ENCODE results near the gene ZNF83. TPM values are rescaled to one million over a fixed set of nuclear protein-coding genes. Genes with fewer than 3 reads are reported as not detected.

ZNF83 gene
- total RNA-seq, 1 donor from 2014 or later, result 37.8 TPM

- Mint-ChIP-seq H3K27me3 (ENCODE audit: low read depth) (no peaks in the 10 kb centered on the region), H3K4me1 (ENCODE audit: low read depth) (peaks cover 20% of the 10 kb centered on the region), H3K4me3 (ENCODE audit: unreplicated experiment) (no peak overlapping the region), H3K36me3 (ENCODE audit: low read depth) (peaks cover 13% of the 10 kb centered on the region), H3K27ac (ENCODE audit: unreplicated experiment) (no peak overlapping the region), H3K9me3 (ENCODE audit: low read depth) (no peaks in the 10 kb centered on the region)
- no peak for TF ChIP-seq CTCF (IDR thresholded peaks at IDR 0.05)
- DNase-seq (ENCODE audit: low spot score), result no peak
Observed at GRCh38 chr19:52665529-52665928, 27.4 kb upstream of the ZNF83 start.

GRCh38 chr19:52665027-52665426 is 26.9 kb upstream of the ZNF83 start:
- H3K27ac Mint-ChIP-seq (ENCODE audit: unreplicated experiment), result no peak overlapping the region
- peaks cover 25% of the 10 kb centered on the region for H3K4me1 Mint-ChIP-seq (ENCODE audit: low read depth)
- no peaks in the 10 kb centered on the region for H3K27me3 Mint-ChIP-seq (ENCODE audit: low read depth)
- TF ChIP-seq CTCF (IDR thresholded peaks at IDR 0.05), result no peak
- H3K4me3 Mint-ChIP-seq (ENCODE audit: unreplicated experiment), result no peak overlapping the region
- no peaks in the 10 kb centered on the region for H3K9me3 Mint-ChIP-seq (ENCODE audit: low read depth)
- no peak for DNase-seq (ENCODE audit: low spot score)
- peaks cover 16% of the 10 kb centered on the region for H3K36me3 Mint-ChIP-seq (ENCODE audit: low read depth)

GRCh38 chr19:52664461-52664860 is 26.3 kb upstream of the ZNF83 start:
- no peaks in the 10 kb centered on the region for H3K9me3 Mint-ChIP-seq (ENCODE audit: low read depth)
- no peak overlapping the region for H3K4me3 Mint-ChIP-seq (ENCODE audit: unreplicated experiment)
- no peaks in the 10 kb centered on the region for H3K27me3 Mint-ChIP-seq (ENCODE audit: low read depth)
- H3K4me1 Mint-ChIP-seq (ENCODE audit: low read depth), result peaks cover 25% of the 10 kb centered on the region
- DNase-seq (ENCODE audit: low spot score), result no peak
- no peak for TF ChIP-seq CTCF (IDR thresholded peaks at IDR 0.05)
- H3K36me3 Mint-ChIP-seq (ENCODE audit: low read depth), result peaks cover 15% of the 10 kb centered on the region
- H3K27ac Mint-ChIP-seq (ENCODE audit: unreplicated experiment), result peak overlapping the region; percentile 41

- no peak for TF ChIP-seq CTCF (IDR thresholded peaks at IDR 0.05)
- no peaks in the 10 kb centered on the region for H3K27me3 Mint-ChIP-seq (ENCODE audit: low read depth)
- no peak for DNase-seq (ENCODE audit: low spot score)
- H3K4me3 Mint-ChIP-seq (ENCODE audit: unreplicated experiment), result no peak overlapping the region
- no peaks in the 10 kb centered on the region for H3K9me3 Mint-ChIP-seq (ENCODE audit: low read depth)
- H3K4me1 Mint-ChIP-seq (ENCODE audit: low read depth), result peaks cover 25% of the 10 kb centered on the region
- H3K36me3 Mint-ChIP-seq (ENCODE audit: low read depth), result peaks cover 23% of the 10 kb centered on the region
- H3K27ac Mint-ChIP-seq (ENCODE audit: unreplicated experiment), result no peak overlapping the region
Observed at GRCh38 chr19:52662631-52663030, 24.5 kb upstream of the ZNF83 start.

GRCh38 chr19:52660981-52661380 is 22.8 kb upstream of the ZNF83 start:
- no peak for DNase-seq (ENCODE audit: low spot score)
- Mint-ChIP-seq H3K4me1 (ENCODE audit: low read depth) (peaks cover 25% of the 10 kb centered on the region), H3K9me3 (ENCODE audit: low read depth) (no peaks in the 10 kb centered on the region), H3K4me3 (ENCODE audit: unreplicated experiment) (no peak overlapping the region), H3K27ac (ENCODE audit: unreplicated experiment) (no peak overlapping the region), H3K27me3 (ENCODE audit: low read depth) (no peaks in the 10 kb centered on the region), H3K36me3 (ENCODE audit: low read depth) (peaks cover 29% of the 10 kb centered on the region)
- no peak for TF ChIP-seq CTCF (IDR thresholded peaks at IDR 0.05)

Data from chondrocyte (in vitro differentiated cells).